Activated CD8-positive, alpha-beta memory T cell treated with anti-CD3 and anti-CD28 coated beads, Interleukin-2, amount 50 U/mL, for 24 hours (primary cell): ENCODE results near the gene ABCG1.

ENCODE experiments used
- DNase-seq: peaks from one replicate; pipeline ENCODE4 v3.0.0-alpha.2; 2020; ENCODE audit errors: extremely low read depth

The ABCG1 gene

DNA sequence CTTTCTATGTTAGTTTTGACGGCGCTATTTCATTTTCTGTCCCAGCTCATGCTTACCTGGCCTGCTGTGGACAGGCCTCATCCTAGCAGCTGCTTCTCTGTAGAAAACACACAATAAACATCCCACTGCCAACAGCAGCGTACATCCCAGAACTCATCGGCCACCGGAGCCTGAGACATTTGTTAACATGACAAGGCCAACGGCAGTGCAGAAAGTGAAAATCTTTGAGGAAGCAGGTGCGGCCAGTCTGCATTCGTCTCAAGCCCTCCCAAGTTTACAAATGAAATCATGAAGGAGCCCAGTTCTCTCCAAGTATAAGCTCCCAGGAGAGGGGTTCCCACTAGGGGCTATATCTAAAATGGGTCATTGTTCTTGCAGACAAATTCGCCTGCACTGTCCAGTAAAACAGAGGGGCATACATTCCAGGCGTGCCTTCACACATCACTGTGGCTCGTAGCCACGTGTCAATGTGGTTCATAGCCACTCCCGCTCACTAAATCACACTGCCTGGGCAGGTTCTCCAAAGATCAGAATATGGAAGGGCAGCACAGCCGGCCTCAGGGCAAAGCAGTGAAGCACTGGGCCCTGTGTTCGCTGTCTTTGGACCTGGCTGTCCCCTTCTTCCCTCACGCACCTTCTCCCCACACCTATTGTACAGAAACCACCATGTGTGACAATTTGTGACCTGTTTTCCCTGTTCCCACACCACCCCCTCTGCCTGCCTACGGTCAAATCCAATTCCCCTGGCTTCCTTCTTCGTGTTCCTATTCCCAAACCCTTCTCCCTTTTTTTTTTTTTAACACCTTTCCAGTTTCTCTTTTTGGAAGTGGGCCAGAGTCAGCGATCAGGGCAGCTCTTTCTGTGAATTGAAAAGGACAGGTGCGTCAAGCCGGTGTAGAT, 27.0 kb upstream of the ABCG1 start:
- DNase-seq, result no peak

DNA sequence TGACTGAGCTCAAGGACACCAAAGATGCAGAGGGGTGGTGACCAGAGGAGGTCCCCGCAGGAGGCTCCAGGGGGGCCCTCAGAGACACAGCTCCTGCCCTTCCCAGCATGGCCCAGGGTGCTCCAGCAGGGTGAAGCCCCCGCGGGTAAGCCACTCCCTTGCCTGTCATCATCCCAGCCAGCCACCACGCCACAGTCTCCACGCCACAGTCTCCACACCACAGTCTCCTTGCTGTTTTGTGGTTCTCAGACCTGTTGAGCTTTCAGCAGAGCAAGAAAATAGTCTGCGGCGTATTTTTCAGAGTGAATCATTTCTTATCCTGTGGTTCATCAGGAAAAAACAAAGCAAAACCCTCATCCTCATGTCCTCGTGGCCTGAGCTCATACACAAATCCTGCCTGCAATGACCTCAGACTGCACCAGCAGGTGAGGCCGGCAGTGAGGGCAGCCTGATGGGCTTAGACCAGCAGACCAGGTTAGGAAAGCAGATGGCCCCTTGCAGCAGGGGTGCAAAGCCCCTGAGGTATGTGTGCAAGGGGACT, 25.7 kb upstream of the ABCG1 start:
- DNase-seq, result peak; percentile 35

DNA sequence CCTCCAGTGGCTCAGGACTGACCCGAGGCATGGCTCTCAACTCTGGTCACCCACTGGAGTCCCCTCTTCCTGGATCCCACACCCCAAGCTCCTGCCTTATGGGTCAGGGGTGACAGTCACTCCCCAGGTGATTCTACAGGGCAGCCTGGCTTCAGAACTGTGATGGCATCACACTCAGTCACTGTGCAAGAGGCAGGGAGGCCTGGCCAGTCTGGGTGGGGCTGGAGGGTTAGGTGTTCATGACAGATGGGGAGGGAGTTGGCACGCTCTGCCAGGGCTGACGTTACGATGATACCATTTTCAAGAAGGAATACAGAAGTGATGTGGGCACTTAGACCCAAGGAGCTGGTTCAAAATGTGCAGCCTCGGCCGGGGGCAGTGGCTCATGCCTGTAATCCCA, 25.2 kb upstream of the ABCG1 start:
- DNase-seq, result no peak

DNA sequence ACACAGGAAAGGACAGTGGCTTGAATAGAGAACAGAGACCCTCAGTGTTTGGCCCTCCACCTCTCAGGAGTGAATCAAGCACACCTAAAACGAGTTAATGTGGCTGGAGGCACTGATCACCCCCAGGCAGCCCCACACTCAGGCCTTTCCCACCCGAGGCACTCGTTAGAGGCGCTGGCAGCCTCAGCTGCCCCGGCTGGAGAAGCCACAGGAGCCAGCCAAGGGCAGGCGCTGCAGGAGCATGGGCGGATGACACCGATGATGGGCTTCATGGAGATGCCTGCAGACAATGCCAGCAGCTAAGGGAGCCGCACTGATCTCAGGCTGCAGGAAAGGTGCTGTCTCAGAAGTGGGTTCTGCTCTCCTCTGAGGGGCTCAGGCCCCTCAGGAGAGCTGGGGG, 24.1 kb upstream of the ABCG1 start:
- DNase-seq, result no peak

DNA sequence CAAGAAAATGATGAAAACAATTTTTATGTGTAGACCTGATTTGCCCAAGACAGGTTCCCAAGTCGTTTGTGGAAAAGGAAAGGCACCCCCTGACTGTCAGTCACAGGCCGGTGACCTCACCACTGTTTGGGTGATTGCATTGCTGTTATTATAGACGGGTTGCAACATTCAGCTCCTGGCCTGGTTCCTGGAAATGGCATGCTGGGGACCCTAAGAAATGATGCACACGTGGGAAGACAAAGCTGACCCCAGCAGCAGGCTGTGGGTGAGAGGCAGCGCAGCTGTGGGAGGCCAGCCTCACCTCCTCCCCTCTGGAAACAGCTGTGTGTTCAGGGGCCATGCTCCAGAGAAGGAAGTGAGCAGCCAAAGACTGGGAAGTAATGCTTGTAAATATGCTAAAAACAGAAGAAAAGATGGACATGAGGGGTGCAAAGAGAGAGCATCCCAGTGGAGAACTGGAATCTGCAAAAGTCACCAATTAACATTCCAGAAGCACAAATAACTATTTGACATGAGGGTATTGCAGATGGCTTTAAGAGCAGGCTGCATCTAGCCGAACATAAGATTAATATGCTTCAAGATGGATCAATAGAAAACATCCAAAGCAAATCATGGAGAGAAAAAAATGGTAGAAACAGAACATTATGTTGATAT, 23.4 kb upstream of the ABCG1 start:
- no peak for DNase-seq

DNA sequence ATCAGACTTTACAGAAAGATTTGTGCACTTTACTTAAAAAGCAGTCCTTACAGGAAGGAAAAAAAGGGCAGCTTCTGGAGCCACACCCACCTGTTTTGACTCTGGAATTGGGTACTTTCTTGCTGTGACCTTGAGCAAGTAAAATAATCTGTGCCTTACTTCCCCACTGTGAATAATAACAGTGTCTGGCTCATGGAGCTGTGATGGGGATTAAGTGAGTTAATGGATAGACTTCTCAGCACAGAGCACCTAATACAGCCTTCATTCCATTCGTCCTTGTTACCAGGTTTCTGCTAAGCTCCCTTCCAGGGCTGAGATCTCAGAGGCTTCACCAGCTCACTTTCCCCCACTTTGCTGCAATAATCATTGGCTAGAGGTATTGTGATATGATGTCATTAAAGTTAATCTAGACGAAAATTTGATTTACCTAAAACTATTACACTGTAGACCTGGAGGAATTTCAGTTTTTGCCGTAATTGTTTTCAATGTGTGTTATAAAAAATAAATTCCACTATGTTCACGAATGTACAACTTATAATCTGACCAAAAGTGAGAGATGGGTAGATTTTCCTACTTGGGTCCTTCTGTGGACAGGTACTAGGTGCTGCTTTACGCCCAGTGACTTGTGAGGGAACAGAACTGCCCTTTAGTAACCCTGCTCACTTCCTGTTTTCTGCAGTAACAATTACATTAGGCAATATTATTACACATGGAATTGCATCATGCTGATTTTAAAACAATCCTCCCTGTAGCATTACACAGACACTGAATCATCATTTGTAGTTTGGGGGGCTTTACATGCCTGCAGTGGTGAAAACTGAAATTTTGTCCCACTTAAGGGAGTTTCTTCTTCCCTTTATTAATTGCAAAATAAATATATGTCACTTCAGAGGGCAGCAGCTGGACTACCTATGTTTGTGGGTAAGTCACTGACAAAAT, 19.7 kb upstream of the ABCG1 start:
- DNase-seq, result no peak

DNA sequence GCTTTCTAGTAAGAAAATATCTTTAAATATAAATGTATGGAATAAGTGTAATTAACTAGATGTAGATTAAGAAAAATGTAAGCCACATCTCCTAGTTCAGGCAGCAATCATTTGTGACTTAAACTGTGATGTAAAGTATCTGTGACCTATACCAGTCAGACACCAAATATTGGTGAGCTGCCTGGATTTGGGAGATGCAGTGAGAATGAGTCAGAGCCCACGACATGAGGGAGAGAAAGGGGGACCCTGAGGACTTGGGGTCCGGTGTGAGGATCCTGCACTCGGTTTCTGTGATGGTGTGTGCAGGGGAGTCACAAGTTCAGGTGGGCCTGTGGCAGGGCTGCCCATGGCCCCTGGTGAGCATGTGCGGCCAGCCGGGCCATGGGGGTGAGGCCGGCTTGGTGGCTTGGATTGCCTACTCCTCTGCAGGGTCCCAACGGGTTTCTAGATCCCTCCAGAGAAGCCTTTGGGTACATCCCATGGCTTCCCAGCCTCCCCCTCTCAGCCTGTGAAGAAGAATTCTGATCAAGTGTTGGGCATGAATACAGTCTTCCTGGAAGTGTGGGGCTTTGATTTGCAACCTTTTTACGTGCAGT, 19.0 kb upstream of the ABCG1 start:
- no peak for DNase-seq

DNA sequence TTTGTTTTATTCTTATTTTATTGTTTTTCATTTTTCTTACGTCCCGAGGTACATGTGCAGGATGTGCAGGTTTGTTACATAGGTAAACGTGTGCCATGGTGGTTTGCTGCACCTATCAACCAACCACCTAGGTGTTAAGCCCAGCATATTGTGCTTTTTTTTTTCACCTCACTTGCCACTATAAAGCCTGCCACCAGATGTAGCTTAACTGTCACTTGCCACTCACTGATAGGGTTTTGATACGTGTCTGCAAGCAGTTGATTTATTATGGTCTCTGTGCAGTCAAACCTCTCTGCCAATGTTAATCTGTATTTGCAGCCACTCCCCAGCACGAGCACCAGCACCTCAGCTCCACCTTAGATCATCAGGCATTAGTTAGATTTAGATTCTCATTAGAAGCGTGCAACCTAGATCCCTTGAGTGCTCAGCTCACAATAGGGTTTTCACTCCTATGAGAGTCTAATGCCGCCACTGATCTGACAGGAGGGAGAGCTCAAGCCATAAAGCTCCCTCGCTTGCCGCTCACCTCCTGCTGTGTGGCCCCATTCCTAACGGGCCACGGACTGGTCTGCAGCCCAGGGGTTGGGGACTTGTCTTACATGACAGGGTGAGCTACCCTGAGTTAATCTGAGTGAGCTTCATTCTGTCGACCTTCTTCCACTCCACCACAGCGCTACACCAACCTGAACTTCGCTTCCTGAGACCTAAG, 17.9 kb upstream of the ABCG1 start:
- DNase-seq, result no peak

DNA sequence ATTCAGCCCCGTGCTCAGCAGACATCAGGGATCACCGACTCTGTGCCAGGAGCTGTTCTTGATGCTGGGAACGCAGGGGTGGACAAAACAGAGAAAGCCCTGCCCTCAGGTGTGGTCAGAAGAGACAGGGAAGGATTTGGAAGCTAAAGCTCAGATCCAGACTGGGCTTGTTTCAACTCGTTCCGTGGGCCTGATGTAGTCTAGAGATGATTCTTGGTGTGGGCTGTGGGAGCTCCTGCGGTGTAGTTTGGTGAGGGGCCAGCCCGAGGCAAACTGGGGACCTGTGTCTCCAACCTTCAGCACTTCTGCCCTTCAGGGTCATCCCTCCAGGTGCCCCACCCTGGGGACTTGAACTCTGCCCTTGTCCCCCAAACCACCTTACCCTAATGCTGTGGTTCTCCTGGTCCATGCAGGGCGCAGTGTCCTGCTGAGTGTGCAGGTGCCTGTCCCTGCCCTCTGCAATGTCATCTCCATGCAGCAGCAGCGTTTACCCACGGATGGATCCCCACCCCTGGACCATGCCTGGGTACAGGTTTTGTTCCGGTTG, 17.3 kb upstream of the ABCG1 start:
- no peak for DNase-seq

DNA sequence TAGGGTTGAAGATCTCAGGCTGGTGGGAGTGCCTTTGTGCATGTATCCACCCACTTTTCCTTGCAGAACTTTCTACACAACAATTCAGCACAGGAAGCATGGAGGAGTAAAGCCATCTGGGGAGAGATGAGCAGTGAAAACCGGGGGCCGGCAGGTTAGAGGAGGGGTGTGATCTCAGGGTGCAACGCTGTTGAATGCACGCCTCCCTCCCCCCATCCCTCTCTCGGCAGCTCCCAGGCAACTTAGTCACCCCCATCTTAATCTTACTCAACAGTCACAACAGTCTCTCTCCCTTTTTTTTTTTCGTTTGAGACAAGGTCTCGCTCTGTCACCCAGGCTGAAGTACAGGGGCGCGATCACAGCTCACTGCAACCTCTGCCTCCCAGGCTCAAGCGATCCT, 16.6 kb upstream of the ABCG1 start:
- no peak for DNase-seq

DNA sequence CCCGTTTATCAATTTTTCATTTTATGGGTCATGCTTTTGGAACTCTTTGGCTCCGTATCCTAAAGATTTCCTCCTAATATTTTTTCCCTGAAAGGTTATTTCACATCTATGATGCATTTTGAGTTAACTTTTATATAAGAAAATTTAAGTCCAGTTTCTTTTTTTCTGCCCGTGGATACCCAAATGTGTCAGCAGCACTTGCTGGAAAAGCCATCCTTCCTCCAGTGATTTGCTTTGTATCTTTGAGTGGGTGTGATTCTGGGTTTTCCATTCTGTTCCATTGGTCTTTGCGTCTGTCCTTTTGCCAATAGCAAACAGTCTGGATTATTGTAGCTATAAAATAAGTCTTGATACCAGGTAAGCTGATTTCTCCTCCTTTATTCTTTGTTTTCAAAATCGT, 15.6 kb upstream of the ABCG1 start:
- DNase-seq, result no peak

DNA sequence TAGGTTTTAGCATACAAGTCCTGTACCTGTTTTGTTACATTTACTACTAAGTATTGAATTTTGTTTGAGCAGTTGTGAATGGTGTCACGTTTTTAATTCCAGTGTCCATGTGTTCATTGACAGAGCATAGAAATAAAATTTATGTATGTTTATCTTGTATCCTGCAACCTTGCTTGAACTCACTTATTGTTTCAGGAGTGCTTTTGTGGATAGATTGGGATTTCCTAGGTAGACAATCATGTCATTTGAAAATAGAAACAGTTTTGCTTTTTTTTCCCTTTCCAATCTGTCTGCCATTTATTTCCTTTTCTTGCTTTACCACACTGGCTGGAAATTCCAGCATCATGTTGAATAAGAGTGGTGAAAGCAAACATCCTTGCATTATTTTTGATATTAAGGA, 15.0 kb upstream of the ABCG1 start:
- no peak for DNase-seq

DNA sequence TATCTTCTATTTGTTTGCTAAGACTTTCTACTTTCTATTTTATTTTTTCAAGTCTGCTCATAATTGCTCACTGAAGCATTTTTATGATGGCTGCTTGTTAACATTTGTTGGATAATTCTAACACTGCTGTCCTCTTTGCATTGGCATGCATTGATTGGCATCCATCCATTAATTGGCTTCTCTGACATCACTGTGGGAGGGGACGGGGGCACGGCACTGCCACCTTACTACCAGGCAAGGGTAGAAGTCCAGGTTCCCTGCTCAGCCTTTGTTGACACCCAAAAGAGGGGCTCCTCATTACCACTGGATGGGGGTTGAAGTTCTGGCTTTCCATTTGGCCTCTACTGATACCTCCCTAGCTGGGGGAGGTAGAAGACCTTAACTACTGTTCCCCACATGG, 11.5 kb upstream of the ABCG1 start:
- no peak for DNase-seq

DNA sequence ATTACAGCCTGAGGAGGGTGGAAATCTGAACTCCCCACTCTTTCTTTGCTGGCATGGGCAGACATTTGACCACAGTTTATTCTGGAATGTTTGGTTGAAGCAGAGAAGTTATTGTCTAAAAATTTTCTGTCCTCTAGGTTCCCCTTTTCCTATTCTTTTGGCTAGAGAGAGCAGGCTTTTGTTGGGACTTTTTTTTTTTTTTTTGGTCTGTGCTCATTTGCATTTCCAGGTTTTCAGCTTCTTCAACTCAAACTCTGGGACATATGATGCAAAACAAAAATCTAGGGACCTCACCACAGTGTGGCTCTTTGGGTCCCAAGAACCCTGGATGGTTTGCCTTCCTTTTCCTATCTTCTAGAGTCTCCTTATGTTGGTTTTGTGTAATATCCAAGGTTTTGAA, 10.9 kb upstream of the ABCG1 start:
- DNase-seq, result no peak

DNA sequence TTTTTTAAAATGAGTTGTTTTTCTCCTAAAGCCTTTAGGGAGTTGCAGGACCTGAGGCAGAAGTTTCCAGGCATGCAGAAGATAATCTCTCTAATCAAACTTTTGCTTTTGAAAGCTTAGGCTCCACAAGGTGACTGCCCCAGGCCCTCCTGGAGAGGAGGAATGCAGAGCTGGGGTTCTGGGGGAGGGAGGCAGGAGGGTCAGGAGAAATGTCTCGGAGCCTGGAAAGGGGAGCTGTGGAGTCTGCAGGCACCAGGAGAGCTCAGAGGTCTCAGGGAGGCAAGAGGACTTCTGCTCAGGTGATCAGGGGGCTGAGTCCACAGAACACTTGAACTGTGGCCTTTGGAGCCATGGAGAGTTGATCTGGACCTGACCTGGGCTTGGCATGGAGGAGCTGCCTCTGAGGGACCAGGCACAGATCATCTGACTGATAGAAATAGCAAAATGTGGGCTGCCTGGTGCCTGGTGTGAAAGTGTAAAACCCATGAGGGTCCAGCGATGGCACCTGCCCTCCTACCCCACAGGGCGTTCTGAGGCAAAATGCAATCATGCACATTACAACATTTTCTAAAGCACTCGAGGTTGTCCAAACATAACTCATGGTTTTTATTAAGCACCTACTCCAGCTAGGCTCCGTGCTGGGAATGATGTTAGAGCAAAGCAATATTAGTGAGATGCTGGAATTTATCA, 10.0 kb upstream of the ABCG1 start:
- no peak for DNase-seq

DNA sequence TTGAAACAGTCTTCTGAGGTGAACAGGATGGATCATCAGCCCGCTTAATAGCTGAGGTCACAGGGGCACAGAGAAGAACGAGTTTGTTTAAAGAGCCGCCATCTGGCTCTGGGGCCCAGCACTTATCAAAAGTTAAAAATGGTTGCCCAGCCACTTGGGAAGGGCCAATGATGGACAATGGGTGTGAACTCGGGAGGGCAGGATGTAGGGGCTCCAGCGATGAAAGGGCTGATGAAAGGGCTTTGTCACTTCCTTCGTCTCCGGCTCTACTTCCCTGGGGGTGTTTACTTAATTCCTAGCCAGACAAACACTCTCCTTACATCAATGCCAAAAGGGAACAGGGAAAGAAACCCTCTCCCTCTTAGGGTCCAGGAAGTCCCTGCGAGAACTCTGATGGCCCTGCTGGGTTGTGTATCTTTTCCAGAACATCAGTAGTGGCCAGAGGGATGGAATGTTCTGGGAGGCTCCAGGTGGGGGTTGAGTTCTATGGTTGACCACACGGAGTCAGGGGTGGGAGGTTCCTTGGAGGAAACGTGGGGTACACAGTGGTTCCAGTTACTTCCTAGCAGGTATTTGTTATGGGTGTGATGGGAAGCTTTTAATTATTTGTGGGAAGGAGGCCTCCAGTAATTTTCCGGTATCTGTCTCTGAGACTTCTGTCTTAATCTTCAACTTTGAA, 9.0 kb upstream of the ABCG1 start:
- DNase-seq, result no peak

DNA sequence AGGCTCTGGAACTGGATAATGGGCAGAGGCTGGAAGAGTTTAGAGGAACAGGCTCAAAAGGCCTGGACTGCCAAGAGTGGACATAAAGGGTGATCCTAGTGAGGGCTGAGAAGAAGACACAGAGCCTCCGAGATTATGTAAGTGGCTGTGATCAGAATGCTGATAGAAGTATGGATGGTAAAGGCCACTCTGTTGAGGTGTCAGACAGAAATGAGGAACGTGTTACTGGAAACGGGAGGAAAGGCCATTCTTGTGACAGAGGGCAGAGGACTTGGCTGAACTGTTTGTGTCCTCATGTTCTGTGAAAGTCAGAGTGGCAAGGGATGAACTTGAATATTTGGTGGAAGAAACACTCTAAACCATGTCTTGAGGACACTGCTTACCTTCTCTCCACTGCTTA, 6.7 kb upstream of the ABCG1 start:
- DNase-seq, result no peak

DNA sequence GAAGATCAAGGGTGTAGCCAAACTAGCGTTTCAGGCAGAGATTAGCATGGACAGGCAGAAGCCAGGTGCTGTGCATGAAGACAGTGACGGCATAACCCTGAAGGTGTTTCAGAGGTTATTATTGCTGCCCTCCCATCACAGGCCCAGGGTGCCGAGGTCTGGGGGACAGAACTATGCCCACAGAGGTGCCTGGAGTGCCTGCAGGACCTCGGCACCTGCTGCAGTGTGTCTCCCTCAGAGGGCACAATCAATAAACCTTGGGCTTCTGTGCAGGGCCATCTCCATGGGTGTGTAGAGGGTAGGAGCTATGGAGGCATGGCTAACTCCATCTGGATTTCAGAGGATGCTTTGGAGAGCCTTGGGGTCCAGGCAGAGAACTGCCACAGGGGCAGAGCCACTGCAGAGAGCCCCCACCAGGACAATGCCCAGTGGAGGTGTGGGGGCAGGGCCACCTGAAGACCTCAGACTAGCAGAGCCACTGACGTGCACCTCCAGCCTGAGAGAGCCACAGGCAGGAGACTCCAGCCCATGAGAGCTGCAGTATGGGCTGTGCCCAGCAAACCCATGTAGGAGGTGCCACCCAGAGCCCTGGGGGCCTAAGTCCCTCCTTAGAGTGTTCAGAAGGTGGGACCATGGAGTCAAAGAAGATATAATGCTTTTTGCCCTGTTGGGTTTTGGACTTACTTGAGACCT, 5.7 kb upstream of the ABCG1 start:
- no peak for DNase-seq
